Muscle layer of colon (tissue), 2 donors: Measurements from ENCODE around the gene CCNF.
A peak's percentile ranks its signal among the peaks of the same experiment; 100 is the strongest.
"Not testable (repeated sequence)": the region's sequence is repeated elsewhere in the genome, so short reads cannot be mapped to it uniquely, and the experiment has no call there.

Experiments used
- H3K27ac ChIP-seq: one replicate; pipeline ENCODE4 v1.7.0; 2013; ENCODE audit warnings: low read depth, mild to moderate bottlenecking, low read length, moderate library complexity
- H3K27me3 ChIP-seq, 2 donors: one replicate each; pipeline ENCODE4 v1.7.0; 2013; ENCODE audit warnings: low read length in 2 of 2, mild to moderate bottlenecking in 2 of 2; ENCODE audit not compliant: insufficient read depth in 2 of 2, control insufficient read depth in 1 of 2
- H3K36me3 ChIP-seq: one replicate; pipeline ENCODE4 v1.7.0; 2013; ENCODE audit warnings: mild to moderate bottlenecking, low read length; ENCODE audit not compliant: insufficient read depth
- H3K4me1 ChIP-seq: one replicate; pipeline ENCODE4 v1.7.0; 2013; ENCODE audit warnings: mild to moderate bottlenecking, low read length; ENCODE audit not compliant: insufficient read depth
- H3K4me3 ChIP-seq, 2 donors: one replicate each; pipeline ENCODE4 v1.7.0; 2013; ENCODE audit warnings: low read length in 2 of 2, low read depth in 1 of 2, mild to moderate bottlenecking in 1 of 2, moderate library complexity in 1 of 2
- H3K9ac ChIP-seq: one replicate; pipeline ENCODE4 v1.7.0; 2013; ENCODE audit warnings: low read length
- H3K9me3 ChIP-seq: one replicate; pipeline ENCODE4 v1.7.0; 2013; ENCODE audit warnings: mild to moderate bottlenecking, low read length
- donor health status: abdominal sarcoma.
- donor health status: Adenocarcinoma of cecum.

The CCNF gene

GRCh38 chr16:2429771-2430663, 770 bp downstream of the CCNF start:
- H3K36me3 ChIP-seq = peaks cover 5% of the 10 kb centered on the region

DNA sequence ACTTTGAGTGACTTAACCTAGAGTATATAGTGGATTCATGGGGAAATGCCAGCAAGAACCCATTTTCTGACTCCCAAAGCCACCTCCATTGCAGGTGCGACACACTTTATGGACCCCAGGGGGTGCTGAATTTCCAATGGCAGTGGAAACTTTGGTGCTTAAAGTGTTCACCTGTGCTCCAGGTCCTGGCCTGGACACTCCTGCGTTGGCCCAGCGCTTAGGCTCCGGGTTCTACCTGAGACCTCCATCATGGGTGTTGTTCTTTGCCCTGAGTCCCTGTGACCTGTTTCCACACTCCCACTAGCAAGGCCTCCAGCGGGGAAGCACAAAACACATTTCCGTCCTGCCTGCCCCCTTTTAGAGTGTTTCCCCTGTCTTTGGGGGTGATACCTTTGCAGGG, 3.0 kb downstream of the CCNF start:
- Histone ChIP-seq H3K9me3 (no peaks in the 10 kb centered on the region), H3K27ac (no peak overlapping the region), H3K36me3 (peaks cover 5% of the 10 kb centered on the region), H3K27me3 (no peaks in the 10 kb centered on the region), H3K9ac (no peak overlapping the region), H3K4me1 (peaks cover 14% of the 10 kb centered on the region), H3K4me3 (no peak overlapping the region)

More at GRCh38 chr16:2429771-2430663, 770 bp downstream of the CCNF start:
- Histone ChIP-seq H3K9ac (no peak overlapping the region), H3K27ac (peak overlapping the region; percentile 48), H3K4me1 (peaks cover 14% of the 10 kb centered on the region), H3K4me3 (peak overlapping the region; percentile 67 to 71), H3K27me3 (no peaks in the 10 kb centered on the region), H3K9me3 (no peaks in the 10 kb centered on the region)

DNA sequence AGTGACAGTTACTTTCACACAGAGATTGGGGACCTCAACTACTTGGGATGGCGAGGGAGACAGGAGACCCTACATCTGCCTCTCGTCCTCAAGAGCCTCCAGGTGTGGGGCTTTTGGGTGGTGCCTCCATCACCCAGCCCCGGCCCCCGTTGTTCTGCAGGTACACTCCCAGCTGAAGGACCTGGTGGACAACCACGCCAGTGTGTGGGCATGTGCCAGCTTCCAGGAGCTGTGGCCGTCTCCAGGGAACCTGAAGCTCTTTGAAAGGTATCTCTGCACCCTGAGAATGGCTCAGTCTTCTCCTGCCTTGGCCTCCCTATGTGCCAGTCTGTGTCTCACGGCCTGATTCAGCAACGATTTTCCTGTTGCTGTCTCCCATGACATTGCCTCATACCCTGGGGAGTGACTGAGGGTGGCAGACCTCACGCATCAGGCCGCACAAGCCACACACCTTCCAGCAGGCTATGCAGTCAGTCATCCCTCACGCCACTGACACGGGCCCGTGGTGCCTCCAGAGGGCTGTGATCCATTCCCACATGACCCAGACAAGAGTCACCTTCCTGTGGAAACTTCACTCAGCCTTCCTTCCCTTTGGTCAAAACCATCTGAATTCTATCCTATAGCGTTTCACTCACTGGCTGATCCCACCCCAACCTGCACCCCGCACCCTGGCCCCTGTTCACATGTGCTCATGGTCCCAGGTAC, 3.7 kb downstream of the CCNF start:
- Histone ChIP-seq H3K4me1 (peaks cover 14% of the 10 kb centered on the region), H3K9ac (no peak overlapping the region), H3K27me3 (no peaks in the 10 kb centered on the region), H3K9me3 (no peaks in the 10 kb centered on the region), H3K27ac (no peak overlapping the region), H3K36me3 (peaks cover 5% of the 10 kb centered on the region), H3K4me3 (no peak overlapping the region)

DNA sequence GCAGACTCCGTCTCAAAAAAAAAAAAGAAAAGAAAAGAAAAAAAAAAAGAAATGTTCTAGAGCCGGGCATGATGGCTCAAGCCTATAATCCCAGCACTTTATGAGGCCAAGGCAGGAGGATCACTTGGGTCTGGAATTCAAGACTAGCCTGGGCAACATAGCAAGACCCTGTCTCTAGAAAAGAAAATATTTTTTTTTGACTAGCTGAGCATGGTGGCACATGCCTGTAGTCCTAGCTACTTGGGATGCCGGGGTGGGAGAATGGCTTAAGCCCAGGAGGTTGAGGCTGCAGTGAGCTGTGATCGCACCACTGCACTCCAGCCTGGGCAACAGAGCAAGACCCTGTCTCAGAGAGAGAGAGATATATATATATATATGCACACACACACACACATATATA, 6.0 kb downstream of the CCNF start:
- H3K36me3 ChIP-seq, H3K4me1 ChIP-seq, H3K27ac ChIP-seq, H3K9ac ChIP-seq, H3K9me3 ChIP-seq, H3K4me3 ChIP-seq, H3K27me3 ChIP-seq: not testable (repeated sequence)

GRCh38 chr16:2436110-2436509, 6.9 kb downstream of the CCNF start:
- Histone ChIP-seq H3K27ac (no peak overlapping the region), H3K27me3 (no peaks in the 10 kb centered on the region), H3K36me3 (peaks cover 5% of the 10 kb centered on the region), H3K4me3 (no peak overlapping the region), H3K9me3 (no peaks in the 10 kb centered on the region), H3K9ac (no peak overlapping the region), H3K4me1 (no peaks in the 10 kb centered on the region)

- no peak overlapping the region for H3K4me3 ChIP-seq
- no peaks in the 10 kb centered on the region for H3K27me3 ChIP-seq
- H3K27ac ChIP-seq = no peak overlapping the region
- H3K36me3 ChIP-seq = peaks cover 5% of the 10 kb centered on the region
- no peaks in the 10 kb centered on the region for H3K4me1 ChIP-seq
- H3K9me3 ChIP-seq = no peaks in the 10 kb centered on the region
- no peak overlapping the region for H3K9ac ChIP-seq
These were observed 8.0 kb downstream of the CCNF start for GRCh38 chr16:2437032-2437790.

- Histone ChIP-seq H3K36me3 (peaks cover 1% of the 10 kb centered on the region), H3K9me3 (no peaks in the 10 kb centered on the region), H3K9ac (no peak overlapping the region), H3K27me3 (no peaks in the 10 kb centered on the region), H3K27ac (no peak overlapping the region), H3K4me1 (no peaks in the 10 kb centered on the region), H3K4me3 (no peak overlapping the region)
These were observed 8.9 kb downstream of the CCNF start for GRCh38 chr16:2438121-2438520.

GRCh38 chr16:2439598-2439997, 10.4 kb downstream of the CCNF start:
- no peaks in the 10 kb centered on the region for H3K4me1 ChIP-seq
- no peak overlapping the region for H3K4me3 ChIP-seq
- H3K36me3 ChIP-seq = no peaks in the 10 kb centered on the region
- no peak overlapping the region for H3K27ac ChIP-seq
- no peaks in the 10 kb centered on the region for H3K27me3 ChIP-seq
- no peaks in the 10 kb centered on the region for H3K9me3 ChIP-seq
- H3K9ac ChIP-seq = no peak overlapping the region

- not testable (repeated sequence) for H3K27ac ChIP-seq, H3K36me3 ChIP-seq, H3K9ac ChIP-seq, H3K27me3 ChIP-seq, H3K9me3 ChIP-seq, H3K4me3 ChIP-seq, H3K4me1 ChIP-seq
These were observed 12.0 kb downstream of the CCNF start for GRCh38 chr16:2441143-2441804.

DNA sequence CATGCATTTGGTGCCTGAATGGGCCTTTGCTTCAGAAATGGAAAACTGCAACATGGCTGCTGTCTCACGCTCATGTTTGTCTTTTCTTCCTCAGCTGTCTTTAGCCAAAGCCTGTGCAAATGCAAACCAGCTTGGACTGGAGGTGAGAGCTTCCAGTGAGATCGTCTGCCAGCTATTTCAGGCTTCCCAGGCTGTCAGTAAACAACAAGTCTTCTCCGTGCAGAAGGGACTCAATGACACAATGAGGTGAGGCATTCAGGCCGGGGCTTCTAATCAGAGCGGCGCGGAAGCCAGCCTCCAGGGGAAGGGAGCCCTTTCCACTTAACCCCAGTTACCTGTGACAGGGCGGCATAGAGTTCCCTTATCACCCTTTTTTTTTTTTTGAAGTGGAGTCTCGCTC, 14.3 kb downstream of the CCNF start:
- Histone ChIP-seq H3K4me1 (no peaks in the 10 kb centered on the region), H3K27ac (no peak overlapping the region), H3K27me3 (no peaks in the 10 kb centered on the region), H3K9me3 (no peaks in the 10 kb centered on the region), H3K4me3 (no peak overlapping the region), H3K9ac (no peak overlapping the region), H3K36me3 (no peaks in the 10 kb centered on the region)
